Thyroid gland (tissue), 4 donors: ENCODE results near the gene DOK7.

Experiments
- POLR2A ChIP-seq, 2 donors: fragments of 450-650 bp; IDR thresholded peaks; one replicate each; pipeline ENCODE4 v1.6.1; 2017; ENCODE audit warnings: antibody characterized with exemption in 2 of 2, mild to moderate bottlenecking in 2 of 2, moderate library complexity in 1 of 2
- TF ChIP-seq, protein P1 (sequence below), 6 experiments: fragments of 200-600 bp in 3 of 6; fragments of 450-650 bp in 3 of 6; sonication (generic) in 3 of 6; IDR thresholded peaks; one replicate each; pipeline ENCODE4 v1.5.1; 2016 to 2019; ENCODE audit warnings: antibody characterized with exemption in 6 of 6, mild to moderate bottlenecking in 2 of 6, inconsistent platforms in 1 of 6, moderate library complexity in 1 of 6

DNA sequence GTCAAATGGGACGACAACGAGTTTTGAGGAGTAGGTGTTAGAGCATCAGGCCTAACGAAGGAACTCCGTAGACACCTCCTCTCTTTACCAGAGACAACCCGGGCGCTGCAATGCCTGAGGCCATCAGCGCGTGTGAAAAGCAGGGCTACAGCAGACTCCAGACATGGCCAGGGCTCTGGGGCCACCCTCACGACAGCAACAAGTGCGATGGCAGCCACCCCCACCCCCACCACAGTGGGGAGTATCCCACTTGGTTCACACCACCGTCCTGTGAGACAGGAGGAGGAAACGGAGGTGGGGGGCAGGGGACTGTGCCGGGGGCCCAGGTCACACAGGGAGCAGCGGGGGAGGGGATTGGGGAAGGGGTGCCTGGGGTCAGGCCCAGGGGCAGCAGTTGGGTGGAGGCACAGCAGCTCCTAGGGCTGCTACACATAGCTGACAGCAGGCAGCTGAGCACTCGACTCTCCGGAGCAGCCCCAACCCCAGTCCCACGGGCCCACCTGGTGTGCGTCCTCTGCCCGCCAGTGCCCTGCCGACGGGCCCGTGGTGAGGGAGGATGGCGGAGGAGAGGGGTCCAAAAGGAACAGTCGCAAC, 60.6 kb downstream of the DOK7 start:
- TF ChIP-seq, protein P1, sequence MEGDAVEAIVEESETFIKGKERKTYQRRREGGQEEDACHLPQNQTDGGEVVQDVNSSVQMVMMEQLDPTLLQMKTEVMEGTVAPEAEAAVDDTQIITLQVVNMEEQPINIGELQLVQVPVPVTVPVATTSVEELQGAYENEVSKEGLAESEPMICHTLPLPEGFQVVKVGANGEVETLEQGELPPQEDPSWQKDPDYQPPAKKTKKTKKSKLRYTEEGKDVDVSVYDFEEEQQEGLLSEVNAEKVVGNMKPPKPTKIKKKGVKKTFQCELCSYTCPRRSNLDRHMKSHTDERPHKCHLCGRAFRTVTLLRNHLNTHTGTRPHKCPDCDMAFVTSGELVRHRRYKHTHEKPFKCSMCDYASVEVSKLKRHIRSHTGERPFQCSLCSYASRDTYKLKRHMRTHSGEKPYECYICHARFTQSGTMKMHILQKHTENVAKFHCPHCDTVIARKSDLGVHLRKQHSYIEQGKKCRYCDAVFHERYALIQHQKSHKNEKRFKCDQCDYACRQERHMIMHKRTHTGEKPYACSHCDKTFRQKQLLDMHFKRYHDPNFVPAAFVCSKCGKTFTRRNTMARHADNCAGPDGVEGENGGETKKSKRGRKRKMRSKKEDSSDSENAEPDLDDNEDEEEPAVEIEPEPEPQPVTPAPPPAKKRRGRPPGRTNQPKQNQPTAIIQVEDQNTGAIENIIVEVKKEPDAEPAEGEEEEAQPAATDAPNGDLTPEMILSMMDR (IDR thresholded peaks at IDR 0.05), result no peak
- TF ChIP-seq POLR2A (IDR thresholded peaks at IDR 0.05), result no peak
